Measurements from ENCODE around the gene TRRAP.

- peak; percentile 94 to 98 (median 95) for TF ChIP-seq CTCF (IDR thresholded peaks at IDR 0.05; ENCODE audit: control extremely low read depth in 1 of 3, insufficient read depth in 1 of 3, low read depth in 1 of 3, low read length in 3 of 3)
- TF ChIP-seq E2F6 (IDR thresholded peaks at IDR 0.05): no peak
- TF ChIP-seq MAX (IDR thresholded peaks at IDR 0.05): 0 out of 2 replicates have a peak, but pooled peaks have one; percentile 33
- no peak for TF ChIP-seq MAFK (IDR thresholded peaks at IDR 0.05; ENCODE audit: low read depth, low read length)
- no peak for TF ChIP-seq POLR2A (IDR thresholded peaks at IDR 0.05; ENCODE audit: control extremely low read depth in 1 of 2, low read depth in 2 of 2, low read length in 2 of 2)
- TF ChIP-seq TAF1 (IDR thresholded peaks at IDR 0.05; ENCODE audit: low read depth, low read length): no peak
- no peak for TF ChIP-seq ATF2 (IDR thresholded peaks at IDR 0.05; ENCODE audit: low read length)
- TF ChIP-seq EP300 (IDR thresholded peaks at IDR 0.05; ENCODE audit: borderline replicate concordance in 1 of 2, low read depth in 2 of 2, low read length in 2 of 2): no peak
- TF ChIP-seq EZH2 (IDR thresholded peaks at IDR 0.05; ENCODE audit: low read depth, low read length, severe bottlenecking): no peak
- TF ChIP-seq CBX5 (IDR thresholded peaks at IDR 0.05; ENCODE audit: low read depth, low read length): no peak
Measured at GRCh38 chr7:98841179-98841997, 36.9 kb upstream of the TRRAP start.

Data from H1 (cell line).